HPDE6-E6E7 (cell line): ENCODE results near the gene AGPS.
"Not testable (repeated sequence)": the region's sequence is repeated elsewhere in the genome, so short reads cannot be mapped to it uniquely, and the experiment has no call there.

Experiments used
- DNase-seq: peaks from one replicate; pipeline ENCODE4 v3.0.0; 2011; ENCODE audit warnings: missing footprints; ENCODE audit errors: extremely low spot score

The AGPS gene

GRCh38 chr2:177550264-177551200 lies 158.0 kb downstream of the AGPS start:
- no peak for DNase-seq

GRCh38 chr2:177551360-177551759 lies 158.8 kb downstream of the AGPS start:
- not testable (repeated sequence) for DNase-seq

GRCh38 chr2:177551989-177552421 lies 159.4 kb downstream of the AGPS start:
- DNase-seq = no peak

GRCh38 chr2:177552422-177553175 lies 160.0 kb downstream of the AGPS start:
- DNase-seq = peak; percentile 90

GRCh38 chr2:177553176-177553884 lies 160.8 kb downstream of the AGPS start:
- no peak for DNase-seq

GRCh38 chr2:177554365-177554764 lies 161.8 kb downstream of the AGPS start:
- DNase-seq = no peak

GRCh38 chr2:177556153-177556552 lies 163.6 kb downstream of the AGPS start:
- DNase-seq = no peak

- DNase-seq = no peak
Observed at GRCh38 chr2:177557794-177558193, 165.2 kb downstream of the AGPS start.

GRCh38 chr2:177559638-177560037 lies 167.1 kb downstream of the AGPS start:
- DNase-seq = no peak

- DNase-seq = no peak
Observed at GRCh38 chr2:177568390-177568789, 175.8 kb downstream of the AGPS start.

- DNase-seq = no peak
Observed at GRCh38 chr2:177568893-177569292, 176.3 kb downstream of the AGPS start.

- no peak for DNase-seq
Observed at GRCh38 chr2:177572236-177572671, 179.7 kb downstream of the AGPS start.

GRCh38 chr2:177573120-177573519 lies 180.5 kb downstream of the AGPS start:
- no peak for DNase-seq

- no peak for DNase-seq
Observed at GRCh38 chr2:177574356-177574755, 181.8 kb downstream of the AGPS start.

- no peak for DNase-seq
Observed at GRCh38 chr2:177575358-177575757, 182.8 kb downstream of the AGPS start.

- no peak for DNase-seq
Observed at GRCh38 chr2:177577075-177577474, 184.5 kb downstream of the AGPS start.

- no peak for DNase-seq
Observed at GRCh38 chr2:177578454-177578853, 185.9 kb downstream of the AGPS start.

GRCh38 chr2:177579486-177580036 lies 187.0 kb downstream of the AGPS start:
- no peak for DNase-seq

- DNase-seq = no peak
Observed at GRCh38 chr2:177582000-177582399, 189.4 kb downstream of the AGPS start.

- no peak for DNase-seq
Observed at GRCh38 chr2:177584030-177584692, 191.6 kb downstream of the AGPS start.

GRCh38 chr2:177585234-177585863 lies 192.8 kb downstream of the AGPS start:
- DNase-seq = no peak
